AG08395 (cell line): ENCODE measurements around the gene LRP5.
"Not testable (repeated sequence)": the region's sequence is repeated elsewhere in the genome, so short reads cannot be mapped to it uniquely, and the experiment has no call there.

Source experiments
- DNase-seq: peaks from one replicate; pipeline ENCODE4 v3.0.0; 2012; ENCODE audit warnings: mixed read lengths, low spot score

The LRP5 gene

DNA sequence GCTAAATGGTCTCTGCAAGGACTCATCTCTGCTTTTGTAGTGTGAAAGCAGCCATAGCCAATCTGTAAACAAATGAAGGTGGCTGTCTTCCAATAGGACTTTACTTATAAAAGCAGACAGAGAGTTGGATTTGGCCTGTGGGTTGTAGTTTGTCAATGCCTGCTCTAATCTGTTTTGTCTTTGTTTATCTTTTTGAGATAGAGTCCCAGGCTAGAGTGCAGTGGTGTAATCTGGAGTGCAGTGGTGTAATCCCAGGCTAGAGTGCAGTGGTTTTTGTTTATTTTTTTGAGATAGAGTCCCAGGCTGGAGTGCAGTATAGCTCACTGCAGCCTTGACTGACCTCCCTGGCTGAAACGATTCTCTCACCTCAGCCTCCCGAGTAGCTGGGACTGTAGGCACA lies 156.7 kb downstream of the LRP5 start:
- no peak for DNase-seq

DNA sequence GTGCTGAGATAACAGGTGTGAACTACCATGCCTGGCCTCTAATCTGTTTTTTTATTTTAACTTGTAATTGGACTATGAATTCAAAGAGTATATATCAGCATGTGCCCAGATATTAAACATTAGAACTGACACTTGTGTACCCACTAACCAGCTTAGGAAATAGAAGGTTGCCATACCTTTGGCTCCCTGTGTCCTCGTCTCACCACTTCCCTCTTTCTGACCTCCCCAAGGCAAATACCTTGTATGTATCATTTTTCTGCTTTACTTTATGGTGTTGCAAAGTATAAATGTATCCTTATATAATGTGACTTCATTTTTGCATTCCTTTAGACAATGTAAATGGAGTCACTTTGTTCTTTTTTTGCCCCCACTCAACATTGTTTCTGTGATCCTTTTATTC lies 157.3 kb downstream of the LRP5 start:
- DNase-seq = no peak

DNA sequence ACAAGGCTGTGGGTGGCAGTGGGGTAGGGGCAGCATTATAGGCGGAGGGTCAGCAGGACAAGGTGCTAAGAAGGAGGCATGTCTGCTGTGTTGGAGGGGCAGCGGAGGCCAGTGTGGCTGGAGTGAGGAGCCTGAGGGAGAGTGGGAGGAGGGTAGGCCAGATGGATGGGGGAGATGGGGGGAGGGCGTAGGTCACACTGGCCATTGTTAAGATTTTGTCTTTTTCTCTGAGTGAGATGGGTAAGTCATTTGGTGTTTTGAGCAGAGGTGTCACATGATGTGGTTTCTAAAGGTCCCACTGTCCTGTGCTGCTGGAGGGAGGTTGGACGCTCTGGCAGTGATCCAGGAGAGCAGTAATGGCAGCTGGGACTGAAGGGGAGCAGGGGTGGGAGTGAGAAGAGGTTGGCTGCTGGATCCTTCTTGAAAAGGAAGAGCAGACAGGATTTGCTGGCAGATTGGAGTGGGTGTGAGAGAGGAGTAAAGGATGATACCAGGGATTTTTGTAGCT lies 158.0 kb downstream of the LRP5 start:
- DNase-seq = no peak

DNA sequence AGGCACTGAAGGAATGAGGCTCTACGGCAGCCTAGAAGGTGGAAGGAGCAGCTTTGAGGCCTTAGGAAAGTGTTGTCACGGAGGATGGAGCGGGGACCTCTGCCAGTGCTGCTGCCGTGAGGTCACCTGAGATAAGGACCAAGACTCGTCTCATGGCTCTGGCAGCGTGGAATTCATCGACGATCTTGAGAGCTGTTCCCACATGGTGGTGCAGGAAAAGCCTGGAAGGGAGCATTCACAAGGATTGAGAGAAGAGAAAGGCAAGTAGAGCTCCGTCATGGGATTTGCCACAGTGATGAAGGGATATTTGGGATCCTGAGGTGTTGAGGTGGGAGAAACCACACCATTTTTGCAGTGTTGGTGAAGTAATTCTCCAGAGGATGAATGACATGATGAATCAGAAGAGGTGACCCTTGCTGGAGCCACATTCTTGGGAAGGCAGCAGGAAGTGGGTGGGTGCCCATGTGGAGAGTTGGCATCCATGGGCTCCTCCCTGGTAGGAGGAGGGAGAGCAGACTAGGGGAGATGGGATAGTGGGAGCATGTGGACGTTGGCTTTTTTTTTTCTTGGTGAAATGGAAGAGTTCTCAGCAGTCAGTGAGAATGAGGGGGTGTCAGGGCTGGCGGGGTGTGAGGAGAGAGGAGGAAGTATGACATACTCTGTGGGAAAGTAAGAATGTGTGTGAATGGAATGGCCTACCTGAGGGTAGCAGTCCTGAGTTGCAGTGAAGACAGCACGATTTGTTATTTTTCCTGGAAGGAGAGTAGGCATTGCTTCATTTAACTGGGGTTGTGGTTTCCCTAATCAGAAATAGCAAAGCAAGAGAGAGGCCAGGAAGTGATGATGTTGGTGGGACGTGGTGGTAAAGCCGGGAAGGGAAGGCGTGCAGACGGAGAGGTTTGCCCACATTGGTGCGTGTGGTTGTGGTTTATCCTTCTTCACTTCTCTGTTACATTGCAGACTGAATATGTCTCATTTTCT lies 159.3 kb downstream of the LRP5 start:
- DNase-seq = no peak

DNA sequence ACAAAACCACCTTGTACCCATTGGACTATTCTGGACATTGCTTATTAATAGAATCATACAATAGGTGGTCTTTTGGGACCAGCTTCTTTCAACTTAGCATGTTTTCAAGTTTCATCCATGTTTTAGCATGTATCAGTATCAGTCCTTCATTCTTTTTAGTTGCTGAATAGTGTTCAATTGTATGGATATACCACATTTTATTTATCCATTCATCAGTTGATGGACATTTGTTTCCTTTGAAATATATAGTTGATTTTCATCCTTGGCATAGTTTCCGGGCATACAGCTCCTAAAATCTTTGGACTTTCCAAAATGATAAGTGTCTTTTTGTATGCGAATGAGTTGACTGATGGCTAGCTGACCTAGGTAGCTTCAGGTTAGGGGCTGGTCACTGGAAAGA lies 160.4 kb downstream of the LRP5 start:
- no peak for DNase-seq

DNA sequence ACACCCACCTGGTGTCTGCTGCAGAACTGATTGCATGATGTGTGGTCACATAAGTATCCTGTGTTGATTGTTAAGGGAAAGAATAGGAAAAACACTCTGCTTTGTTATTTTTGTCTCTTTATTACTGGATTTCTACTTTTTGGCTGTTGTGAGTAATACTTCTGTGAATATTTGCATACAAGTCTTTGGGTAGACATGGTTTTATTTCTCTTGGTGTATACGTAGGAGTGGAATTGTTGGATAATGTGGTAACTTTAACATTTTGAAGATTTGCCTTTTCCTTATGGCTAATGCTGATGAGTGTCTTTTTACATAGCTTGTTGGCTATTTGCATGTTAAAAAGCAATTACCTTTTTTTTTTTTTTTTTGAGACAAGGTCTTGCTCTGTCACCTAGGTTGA lies 161.3 kb downstream of the LRP5 start:
- DNase-seq = no peak

DNA sequence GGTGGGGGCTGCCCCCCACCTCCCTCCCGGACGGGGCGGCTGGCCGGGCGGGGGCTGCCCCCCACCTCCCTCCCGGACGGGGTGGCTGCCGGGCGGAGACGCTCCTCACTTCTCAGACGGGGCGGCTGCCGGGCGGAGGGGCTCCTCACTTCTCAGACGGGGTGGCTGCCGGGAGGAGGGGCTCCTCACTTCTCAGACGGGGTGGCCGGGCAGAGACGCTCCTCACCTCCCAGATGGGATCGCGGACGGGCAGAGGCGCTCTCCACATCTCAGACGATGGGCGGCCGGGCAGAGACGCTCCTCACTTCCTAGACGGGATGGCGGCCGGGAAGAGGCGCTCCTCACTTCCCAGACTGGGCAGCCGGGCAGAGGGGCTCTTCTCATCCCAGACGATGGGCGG lies 163.2 kb downstream of the LRP5 start:
- not testable (repeated sequence) for DNase-seq

DNA sequence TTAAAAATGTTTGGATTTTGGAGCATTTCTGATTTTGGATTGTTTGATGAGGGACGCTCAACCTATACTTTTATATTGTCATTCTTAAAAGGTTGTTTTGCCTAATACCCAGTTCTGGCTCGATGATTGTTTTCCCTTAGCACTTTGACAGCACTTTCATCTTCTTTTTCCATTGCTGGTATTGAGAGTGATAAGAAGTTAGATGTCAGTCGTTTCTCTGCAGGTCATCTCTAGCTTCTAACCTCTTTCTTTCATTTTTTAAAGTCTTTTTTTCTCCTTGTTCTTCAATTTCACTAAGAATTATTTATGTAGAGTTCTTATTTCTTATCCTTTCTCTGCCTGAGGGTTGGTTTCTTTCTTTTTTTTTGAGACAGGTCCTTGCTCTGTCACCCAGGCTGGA lies 167.0 kb downstream of the LRP5 start:
- DNase-seq = no peak

DNA sequence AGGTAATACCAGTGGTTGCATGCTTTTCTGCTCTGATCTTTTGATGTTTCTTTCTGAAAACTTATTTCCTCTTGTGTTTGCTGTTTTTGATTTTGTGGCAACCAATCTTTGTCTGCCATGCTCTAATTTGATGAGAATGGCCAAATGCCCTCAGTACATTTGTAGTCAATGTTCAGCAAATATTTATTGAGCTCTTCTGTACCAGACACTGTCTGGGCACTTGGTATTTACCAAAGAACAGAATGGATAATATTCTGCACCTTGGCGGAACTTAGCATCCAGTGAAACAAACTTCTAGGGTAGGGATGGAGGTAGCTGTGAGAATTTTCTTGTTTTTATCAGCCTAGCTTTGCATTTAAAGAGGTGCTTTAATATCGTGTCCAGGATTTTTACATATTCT lies 167.8 kb downstream of the LRP5 start:
- no peak for DNase-seq

DNA sequence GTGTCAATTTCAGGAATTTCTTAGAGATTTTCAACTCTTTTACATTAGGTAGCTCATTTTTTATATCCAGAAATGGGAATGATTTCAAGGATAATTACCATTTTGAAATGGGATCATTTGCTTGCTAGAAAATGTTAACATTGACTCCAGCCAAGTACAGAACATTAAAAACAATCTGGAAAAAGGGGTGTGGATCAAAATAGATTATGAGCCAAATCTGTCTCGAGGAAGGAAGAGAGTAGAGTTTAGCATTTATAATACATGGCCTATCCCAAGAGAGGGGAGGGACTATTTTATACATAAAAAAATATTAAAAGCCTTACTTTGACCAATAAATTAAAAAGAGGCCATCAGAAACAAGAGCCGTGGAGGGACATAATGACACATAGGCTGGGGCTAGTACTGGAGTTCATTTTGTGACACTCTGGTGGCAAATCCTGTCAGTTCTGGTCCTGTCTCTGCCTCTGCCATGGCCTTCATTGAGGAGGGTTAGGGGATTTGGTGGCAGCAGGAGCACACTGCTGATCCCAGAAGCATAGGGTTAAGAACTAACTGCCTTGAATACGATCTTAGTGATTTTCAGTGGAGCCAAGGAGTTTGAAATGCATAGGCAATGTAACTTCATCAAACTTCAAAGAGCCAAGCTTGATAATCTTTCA lies 168.6 kb downstream of the LRP5 start:
- DNase-seq = no peak

DNA sequence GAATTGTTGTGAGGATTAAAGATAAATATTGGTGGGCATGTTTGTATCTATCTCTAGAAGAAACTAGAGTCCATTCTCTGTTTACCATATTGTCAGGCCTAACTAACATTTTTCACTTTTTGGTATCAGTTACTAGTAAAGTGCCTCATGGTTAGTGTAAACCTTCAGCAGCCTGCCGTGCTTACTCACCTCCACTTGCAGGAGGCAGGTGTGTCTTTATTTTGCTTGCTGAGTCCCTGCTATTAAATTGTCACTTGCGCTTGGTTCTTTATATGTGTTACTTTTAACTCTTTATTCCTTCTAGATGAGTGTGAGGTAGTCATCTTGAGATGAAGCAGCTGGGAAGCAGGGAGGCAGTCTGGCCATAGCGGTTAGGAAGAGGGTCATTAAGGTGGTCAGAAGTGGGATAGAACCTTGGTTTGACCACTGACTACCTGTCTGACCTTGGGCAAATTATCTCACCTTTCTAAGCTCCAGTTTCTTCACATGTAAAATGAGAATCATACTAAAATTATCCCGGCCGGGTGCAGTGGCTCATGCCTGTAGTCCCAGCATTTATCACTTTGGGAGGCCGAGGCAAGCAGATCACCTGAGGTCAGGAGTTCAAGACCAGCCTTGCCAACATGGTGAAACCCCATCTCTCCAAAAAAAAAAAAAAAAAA lies 169.3 kb downstream of the LRP5 start:
- DNase-seq = no peak

DNA sequence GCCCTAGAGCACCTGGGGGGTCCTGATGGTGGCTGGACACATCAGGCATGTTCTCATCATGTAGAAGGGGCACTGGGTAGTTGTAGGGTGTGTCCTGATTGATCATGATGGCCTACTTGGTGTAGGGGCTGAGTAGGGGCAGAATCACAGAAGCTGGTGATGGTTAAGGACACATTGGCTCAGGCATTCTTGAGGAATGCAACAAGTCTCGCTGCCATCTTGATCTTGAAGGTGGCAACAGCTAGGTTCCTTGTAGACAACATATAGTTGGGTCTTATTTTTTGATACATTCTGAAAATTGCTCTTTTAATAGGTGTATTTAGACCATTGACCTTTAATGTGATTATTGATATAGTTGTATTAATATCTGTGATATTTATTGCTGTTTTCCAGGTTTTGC lies 176.2 kb downstream of the LRP5 start:
- DNase-seq = no peak

DNA sequence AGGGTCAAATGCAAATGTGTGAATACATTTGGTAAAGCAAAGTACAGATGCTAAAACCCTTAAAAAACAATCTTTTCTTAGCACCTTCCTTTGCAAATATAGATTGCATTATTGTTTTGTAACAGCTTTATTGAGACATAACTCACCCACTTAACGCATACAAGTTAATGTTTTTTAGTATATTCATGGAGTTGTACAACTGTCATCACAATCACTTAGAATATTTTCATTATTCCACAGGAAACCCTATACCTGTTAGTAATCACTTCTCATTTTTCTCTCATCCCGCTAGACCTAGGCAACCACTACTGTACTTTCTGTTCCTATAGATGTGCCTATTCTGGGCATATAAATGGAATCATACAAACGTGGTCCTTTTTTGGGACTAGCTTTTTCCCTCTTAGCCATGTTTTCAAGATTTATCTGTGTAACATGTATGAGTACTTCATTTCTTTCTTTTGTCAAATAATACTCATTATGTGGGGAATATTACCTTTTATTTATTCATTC lies 182.9 kb downstream of the LRP5 start:
- no peak for DNase-seq

DNA sequence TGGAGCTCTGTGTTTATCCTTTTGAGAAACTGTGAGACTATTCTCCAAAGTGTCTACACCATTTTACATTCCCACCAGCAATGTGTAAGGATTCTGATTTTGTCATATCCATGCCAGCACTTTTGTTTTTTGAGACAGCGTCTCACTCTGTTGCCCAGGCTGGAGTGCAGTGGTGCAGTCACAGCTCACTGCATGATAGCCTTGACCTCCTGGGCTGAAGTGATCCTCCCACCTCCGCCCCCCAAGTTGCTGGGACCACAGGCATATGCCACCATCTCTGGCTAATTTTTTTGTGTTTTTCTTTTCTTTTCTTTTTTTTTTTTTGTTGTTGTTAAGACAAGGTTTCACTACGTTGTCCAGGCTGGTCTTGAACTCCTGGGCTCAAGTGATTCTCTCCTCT lies 183.5 kb downstream of the LRP5 start:
- no peak for DNase-seq

DNA sequence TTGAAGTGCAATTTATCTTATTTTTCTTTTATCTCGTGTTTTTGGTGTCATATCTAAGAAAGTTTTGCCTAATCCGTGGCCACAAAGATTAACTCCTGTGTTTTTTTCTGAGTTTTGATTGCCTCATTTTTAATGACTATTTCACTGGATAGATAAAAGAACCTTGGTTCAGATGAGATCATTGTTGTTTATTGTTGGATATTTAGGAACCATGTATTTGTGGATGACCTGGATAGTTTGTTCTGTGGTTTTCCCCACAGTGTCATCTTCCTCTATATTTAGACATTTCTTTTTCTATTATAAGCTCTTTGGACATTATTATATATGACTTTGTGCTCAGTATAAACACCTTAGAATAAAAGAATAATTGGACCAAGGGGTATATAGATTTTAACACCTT lies 185.4 kb downstream of the LRP5 start:
- no peak for DNase-seq

DNA sequence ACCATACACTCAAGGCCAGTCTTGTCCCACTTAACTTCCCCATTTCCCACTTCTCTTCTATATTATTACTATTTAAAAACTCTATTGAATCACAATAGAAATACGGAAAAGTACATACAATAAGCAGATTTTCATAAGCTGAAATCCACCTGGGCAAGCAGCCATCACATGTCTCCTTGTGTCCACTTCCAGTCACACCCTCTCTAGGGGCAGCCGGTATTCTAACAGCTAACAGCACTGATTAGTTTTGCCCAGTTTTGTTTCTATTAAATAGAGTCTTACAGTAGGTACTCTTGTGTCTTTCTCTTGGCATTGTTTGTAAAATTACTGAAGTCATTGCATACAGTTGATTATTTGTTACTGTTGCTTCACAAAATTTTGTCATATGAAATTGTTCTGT lies 185.9 kb downstream of the LRP5 start:
- no peak for DNase-seq
